Endometrium (tissue), 2 donors: ENCODE results near the gene LRP5.
"Not testable (repeated sequence)": the region's sequence is repeated elsewhere in the genome, so short reads cannot be mapped to it uniquely, and the experiment has no call there.

ENCODE experiments used
- FAIRE-seq: peaks from 2 replicates; lab custom pipeline; 2012; peaks lifted over from hg19 to GRCh38; lab: Jason Lieb, UNC
- donor health status: control.
- donor health status: control.

The LRP5 gene

DNA sequence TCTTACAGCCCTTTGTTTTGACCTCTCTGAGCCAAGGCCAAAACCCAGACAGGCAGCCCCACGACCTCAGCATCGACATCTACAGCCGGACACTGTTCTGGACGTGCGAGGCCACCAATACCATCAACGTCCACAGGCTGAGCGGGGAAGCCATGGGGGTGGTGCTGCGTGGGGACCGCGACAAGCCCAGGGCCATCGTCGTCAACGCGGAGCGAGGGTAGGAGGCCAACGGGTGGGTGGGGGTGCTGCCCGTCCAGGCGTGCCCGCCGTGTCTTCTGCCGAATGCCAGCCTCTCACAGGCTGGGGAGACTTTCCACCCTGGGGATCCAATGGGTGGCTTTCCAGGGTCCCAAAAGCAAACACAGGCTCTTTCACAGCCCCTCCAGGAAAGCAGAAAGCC lies 111.1 kb downstream of the LRP5 start:
- FAIRE-seq, result no peak

DNA sequence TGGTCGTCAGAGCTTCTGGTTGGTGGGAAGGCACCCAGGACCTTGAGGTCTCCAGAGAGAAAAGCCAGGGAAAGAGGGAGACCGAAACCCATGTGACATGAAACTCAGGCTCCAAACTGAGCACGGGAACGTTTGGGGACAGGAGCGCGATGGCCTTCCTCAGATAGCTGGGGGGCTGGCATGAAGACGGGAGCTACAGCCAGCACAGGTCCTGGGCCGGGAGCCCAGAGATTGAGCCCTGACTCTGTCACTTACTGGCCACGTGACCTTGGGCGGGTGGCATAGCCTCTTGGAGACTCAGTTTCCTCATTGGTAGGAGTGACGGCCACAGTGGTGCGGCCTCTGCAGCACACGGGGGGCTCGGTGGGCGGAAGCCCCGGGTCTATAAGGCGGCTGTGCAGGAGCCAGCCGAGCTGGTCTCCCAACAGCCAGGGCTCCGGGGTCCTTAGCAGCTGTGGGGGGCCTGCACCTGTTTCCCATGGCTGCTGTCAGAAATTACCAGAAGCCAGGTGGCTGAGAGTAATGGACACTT lies 111.8 kb downstream of the LRP5 start:
- FAIRE-seq, result no peak

DNA sequence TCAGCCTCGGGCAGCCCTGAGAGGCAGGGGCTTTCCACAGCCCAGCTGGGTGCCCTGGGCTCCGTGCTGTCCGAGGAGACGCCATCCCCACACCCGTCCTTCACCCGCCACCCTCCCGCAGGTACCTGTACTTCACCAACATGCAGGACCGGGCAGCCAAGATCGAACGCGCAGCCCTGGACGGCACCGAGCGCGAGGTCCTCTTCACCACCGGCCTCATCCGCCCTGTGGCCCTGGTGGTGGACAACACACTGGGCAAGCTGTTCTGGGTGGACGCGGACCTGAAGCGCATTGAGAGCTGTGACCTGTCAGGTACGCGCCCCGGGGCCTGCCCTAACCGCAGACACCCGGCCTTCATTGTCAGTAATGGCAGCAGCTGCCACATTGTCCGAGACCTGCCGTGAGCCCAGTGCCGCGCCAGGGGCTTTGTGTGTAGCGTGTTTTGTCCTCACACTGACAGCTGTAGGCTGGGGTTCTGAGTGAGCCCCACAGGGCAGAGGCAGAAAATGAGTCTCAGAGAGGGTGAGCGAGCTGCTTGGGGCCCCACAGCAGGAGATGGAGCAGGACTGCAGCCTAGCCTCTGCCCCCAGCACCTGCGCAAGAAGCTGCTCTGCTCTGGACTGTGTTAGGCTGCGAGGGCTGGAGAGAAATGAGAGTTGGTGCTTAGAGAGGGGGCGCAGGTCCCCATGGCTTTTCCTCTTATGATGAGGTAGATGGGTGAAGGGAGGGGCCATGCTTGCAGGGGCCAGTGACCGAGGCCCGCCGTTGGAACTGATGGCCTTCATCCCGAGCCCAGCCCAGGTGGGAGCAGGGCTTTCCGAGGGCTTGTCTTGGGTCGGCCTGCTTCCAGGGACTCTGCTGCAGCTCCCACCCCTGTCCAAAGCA lies 112.8 kb downstream of the LRP5 start:
- FAIRE-seq, result no peak

DNA sequence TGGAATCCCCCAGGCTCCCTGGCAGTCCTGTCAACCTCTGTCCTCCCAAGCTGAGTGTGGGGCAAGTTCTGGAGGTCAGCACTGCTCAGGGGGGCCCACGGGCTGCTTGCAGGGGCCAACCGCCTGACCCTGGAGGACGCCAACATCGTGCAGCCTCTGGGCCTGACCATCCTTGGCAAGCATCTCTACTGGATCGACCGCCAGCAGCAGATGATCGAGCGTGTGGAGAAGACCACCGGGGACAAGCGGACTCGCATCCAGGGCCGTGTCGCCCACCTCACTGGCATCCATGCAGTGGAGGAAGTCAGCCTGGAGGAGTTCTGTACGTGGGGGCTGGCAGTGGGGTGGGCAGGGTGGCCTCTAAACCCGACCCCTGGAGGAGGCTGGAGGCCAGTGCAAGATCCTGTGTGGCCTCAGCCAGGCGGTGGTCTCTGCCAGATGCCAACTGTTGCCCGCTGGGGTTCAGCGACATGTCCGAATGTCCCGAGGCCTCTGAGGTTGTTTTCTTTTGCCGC lies 113.5 kb downstream of the LRP5 start:
- FAIRE-seq, result no peak

DNA sequence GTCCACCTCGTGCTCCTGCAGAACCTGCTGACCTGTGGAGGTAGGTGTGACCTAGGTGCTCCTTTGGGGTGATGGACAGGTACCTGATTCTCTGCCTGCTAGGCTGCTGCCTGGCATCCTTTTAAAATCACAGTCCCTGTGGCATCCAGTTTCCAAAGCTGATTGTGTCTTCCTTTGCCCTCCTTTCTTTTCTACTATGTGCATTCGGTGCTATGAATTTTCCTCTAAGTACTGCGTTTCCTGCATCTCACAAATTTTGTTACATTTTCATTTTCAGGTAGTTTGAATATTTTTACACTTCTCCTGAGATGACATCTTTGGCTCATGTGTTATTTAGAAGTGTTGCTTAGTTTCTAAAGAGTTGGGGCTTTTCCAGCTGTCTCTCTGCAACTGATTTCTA lies 117.3 kb downstream of the LRP5 start:
- no peak for FAIRE-seq

DNA sequence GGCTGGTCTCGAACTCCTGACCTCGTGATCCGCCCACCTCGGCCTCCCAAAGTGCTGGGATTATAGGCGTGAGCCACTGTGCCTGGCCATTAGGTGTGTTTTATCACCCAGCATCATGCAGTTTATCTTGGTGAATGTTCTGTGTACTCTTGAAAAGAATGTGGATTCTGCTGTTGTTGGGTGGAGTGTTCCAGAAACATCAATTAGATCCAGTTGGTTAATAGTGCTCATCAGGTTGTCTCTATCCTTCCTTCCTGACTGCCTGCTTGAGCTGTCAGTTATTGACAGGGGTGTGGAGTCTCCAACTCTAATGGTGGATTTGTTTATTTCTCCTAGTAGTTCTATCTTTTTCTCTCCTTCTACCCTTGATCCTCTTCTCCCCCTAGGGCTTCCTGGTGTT lies 118.0 kb downstream of the LRP5 start:
- FAIRE-seq, result no peak

DNA sequence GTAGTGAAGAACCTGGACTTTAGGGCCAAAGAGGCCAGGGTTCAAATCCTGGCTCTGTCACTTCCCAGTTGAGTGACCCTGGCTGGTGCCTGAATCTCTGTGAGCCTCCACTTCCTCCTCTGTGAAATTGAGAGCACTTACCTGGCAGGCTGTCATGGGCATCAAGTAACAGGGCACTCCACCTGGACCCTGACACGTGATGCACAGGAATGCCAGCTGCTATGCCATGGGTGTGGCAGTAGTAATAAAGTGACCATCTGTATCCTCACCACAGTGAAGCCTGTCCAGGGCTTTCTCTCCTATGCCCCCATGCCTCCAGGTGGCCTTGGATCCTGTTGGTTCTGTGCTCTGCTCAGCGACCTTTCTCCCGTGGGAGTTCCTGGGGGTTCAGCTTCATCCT lies 118.4 kb downstream of the LRP5 start:
- no peak for FAIRE-seq

DNA sequence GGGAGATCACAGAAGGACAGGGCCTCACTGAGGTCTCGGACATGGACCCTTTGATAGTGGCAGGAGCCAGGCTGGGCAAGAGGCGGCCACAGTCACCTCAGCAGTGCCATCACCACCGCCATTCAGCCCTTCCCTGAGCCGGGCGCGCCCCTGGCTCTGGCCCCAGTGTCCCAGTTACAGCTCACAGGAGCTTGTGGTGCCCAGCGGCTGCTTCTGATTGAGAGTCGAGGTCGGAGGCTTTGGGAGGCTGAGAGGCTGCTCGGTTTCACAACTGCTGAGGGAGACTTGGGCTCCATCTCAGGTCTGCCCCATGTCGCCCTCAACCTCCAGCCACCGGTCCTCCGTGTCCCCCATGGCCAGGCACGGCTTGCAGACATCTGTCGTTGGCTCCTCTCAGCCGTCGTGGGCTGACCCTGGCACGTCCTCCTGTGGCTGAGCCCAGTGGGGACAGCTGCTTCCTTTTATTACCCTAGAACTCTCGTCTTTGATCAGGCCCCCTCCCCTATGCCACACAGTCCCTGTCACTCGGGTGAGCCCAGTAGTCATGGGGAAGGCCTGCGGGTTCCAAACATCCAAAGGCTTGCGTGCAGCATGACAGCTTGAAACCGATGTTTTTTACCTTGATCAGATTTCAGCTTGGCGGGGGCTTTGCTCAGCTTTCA lies 119.7 kb downstream of the LRP5 start:
- FAIRE-seq, result no peak

DNA sequence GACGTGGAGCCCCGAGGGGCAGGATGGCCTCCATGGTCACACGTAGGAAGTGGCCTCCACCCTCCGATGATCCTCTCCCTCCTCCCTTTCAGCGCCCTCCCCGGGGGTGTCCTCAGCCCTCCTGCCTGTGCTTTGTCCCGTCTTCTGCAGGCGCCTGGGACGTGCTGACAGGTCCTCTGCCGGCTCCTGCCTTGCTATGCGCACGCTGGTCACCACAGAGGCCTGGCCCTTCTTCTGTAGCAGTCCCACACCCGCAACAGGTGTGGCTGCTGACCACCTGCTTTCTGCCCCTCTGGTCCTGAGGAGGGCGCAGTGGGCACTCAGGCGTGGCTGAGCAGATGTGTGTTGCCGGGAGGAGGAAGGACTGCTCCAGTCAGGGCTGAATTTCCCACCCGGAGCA lies 120.5 kb downstream of the LRP5 start:
- FAIRE-seq, result no peak

DNA sequence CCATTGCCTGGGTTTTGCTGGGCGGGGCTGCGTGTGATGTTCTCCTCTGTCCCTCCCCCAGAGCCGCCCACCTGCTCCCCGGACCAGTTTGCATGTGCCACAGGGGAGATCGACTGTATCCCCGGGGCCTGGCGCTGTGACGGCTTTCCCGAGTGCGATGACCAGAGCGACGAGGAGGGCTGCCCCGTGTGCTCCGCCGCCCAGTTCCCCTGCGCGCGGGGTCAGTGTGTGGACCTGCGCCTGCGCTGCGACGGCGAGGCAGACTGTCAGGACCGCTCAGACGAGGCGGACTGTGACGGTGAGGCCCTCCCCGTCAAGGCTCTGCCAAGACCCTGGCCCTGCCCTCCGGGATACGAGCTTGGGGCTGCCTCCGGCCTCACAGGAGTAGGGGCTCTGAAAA lies 121.2 kb downstream of the LRP5 start:
- no peak for FAIRE-seq

DNA sequence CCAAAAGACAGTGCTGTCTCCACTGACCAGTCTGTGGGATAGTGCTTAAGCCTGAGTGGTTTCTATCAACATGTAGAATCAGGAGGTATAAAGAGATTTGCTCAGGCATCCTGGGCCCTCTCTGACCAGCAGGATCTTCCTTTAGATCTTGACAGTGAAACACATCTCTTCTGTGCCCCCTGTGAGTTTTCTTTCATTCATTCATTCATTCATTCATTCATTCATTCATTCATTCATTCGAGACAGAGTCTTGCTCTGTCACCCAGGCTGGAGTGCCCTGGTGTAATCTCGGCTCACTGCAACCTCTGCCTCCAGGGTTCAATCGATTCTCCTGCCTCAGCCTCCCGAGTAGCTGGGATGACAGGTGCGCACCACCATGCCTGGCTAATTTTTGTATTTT lies 121.8 kb downstream of the LRP5 start:
- not testable (repeated sequence) for FAIRE-seq

DNA sequence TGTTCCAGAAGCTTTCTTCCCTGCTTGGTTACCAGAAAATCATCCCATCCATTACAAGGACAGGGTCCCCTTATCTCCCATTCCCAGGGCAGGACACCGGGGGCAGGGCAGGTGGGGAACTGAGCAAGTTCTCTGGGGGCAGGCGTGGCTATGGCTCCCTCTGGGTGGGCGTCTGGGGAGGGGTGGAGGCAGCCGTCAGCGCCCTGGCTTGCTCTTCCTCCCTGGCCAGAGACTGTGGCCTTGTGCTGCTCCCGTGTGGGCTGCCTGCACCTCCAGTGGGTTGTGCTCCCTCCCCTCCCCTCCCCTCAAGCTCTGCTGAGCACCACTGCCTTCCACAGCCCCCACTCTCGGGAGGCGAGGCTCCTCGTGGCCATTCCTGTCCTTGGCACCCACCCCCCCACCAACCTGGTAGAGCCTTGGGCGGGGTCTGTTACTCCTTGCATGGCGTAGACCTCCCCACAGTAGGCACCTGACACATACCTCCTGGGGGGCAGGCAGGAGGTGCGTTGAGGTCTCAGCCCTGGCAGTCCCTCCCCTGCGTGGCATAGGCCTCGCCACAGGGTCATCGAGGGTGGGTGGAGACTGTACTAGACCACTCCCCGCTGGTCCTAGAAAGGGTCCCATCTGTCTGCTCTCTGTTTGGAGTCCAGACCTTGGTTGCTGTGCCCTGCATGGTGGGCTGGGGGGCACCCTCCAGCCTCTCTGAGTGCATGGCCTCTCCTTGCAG lies 123.9 kb downstream of the LRP5 start:
- FAIRE-seq, result no peak

DNA sequence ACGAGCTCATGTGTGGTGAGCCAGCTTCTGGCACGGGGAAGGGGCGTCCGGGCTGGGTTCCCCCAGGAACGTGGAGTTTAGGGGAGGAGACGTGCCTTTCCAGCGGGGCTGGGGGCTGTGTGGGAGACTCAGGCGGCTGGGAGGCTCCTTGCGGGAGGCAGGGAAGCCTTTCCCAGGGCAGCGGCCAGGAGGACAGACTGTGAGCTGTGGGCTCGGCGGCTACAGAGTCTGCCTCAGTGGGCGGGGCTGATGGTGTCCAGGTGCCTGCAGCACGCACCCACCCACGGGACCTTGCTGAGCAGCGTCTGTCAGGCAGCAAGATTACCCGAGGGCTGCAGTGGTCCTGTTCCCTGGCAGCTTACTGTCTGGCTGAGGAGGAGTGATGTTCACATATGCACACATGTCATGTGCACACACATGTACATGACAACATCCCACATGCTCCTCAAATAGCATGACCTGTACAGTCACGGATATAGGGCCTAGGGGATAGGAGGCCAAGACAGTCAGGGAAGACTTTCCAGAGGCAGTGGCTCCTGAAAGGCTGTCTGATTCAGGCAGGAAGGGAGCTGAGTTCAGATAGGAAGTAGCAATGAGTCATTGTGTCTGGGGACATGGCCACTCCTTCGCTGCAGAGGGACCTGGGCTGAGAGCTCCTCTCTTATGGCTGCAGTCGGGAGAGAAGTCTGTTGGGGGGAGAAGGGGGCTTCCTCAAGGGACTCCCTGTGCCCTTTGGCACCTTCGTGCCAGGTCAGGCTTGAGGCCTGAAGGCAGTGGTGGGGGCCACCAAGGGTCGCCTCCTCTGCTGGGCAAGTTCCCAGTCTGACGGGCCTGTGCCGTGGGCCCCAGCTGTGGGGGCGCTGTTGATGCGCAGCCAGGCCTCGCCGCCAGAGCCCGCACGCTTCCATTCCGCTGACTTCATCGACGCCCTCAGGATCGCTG lies 124.9 kb downstream of the LRP5 start:
- no peak for FAIRE-seq

DNA sequence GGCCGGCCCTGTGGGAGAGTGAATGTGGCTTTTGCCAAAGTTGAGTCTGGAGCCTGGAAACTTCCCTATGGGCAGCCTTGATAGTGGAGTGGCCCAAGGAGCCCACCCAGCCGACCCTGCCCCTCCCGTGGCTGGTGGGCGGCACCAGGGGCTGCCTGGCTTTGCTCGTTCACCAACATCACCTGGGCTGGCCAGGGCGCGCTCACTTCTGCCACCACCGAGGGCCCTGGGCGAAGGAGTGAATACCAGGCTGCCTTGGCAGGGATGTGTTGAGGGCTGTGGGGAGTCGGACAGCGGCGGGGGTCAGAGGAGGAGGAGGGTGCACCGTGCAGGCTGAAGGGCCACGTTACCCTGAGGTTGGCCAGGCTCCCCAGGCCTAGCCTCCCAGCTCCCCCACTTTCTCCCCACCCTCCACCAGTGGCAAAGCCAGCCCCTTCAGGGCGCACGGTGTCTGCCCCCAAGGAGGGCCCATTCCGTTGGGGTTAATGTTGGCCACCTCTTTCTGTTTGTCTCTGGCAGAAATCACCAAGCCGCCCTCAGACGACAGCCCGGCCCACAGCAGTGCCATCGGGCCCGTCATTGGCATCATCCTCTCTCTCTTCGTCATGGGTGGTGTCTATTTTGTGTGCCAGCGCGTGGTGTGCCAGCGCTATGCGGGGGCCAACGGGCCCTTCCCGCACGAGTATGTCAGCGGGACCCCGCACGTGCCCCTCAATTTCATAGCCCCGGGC lies 125.7 kb downstream of the LRP5 start:
- FAIRE-seq, result no peak

DNA sequence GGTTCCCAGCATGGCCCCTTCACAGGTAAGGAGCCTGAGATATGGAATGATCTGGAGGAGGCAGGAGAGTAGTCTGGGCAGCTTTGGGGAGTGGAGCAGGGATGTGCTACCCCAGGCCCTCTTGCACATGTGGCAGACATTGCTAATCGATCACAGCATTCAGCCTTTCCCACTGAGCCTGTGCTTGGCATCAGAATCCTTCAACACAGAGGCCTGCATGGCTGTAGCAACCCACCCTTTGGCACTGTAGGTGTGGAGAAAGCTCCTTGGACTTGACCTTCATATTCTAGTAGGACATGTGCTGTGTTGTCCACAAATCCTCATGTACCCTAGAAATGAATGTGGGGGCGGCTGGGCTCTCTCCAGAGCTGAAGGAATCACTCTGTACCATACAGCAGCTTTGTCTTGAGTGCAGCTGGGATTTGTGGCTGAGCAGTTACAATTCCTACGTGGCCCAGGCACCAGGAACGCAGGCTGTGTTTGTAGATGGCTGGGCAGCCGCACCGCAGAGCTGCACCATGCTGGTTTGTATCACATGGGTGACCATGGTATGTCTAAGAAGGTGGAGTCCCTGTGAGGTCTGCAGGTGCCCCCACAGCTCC lies 126.4 kb downstream of the LRP5 start:
- no peak for FAIRE-seq

DNA sequence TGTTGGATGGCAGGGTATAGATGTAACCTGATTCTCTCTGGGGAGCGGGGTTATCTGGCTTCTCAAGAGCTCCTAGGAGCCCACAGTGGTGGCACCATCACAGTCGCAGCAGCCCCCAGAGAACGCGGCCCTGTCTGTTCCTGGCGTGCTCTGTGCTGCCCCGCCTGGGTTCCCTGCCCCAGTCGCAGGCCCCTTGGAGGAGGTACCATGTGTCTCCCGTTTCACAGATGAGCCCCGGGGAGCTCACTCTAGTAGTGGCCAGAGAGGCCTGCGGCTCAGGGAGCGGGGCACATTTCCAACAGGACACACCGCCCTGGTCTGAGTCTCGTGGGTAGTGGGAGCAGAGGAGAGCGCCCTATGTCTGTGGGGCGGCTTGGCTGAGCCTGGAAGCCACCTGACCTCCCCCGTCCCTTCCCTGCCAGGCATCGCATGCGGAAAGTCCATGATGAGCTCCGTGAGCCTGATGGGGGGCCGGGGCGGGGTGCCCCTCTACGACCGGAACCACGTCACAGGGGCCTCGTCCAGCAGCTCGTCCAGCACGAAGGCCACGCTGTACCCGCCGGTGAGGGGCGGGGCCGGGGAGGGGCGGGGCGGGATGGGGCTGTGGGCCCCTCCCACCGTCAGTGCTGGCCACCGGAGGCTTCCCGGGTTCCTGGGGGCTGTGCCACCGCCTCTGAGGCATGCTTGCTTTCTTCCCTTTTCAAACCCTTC lies 127.1 kb downstream of the LRP5 start:
- FAIRE-seq, result no peak

DNA sequence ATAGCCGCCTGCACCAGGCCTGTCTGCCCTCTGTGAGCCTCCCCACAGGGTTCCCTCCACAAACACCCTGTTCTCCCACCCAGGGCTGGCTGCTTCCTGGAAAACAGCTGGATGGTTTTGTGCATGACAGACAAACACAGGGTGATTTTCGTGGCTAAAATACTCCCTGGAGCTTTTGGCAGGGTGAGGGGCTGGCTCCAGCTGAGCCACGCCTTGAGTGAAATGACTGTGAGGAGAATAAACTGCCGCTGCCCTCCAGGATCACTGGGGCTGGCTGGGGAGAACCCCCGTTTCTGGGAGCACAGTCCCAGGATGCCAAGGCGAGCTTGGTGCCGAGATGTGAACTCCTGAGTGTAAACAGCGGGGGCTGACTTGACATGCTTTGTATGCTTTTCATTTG lies 127.8 kb downstream of the LRP5 start:
- no peak for FAIRE-seq

DNA sequence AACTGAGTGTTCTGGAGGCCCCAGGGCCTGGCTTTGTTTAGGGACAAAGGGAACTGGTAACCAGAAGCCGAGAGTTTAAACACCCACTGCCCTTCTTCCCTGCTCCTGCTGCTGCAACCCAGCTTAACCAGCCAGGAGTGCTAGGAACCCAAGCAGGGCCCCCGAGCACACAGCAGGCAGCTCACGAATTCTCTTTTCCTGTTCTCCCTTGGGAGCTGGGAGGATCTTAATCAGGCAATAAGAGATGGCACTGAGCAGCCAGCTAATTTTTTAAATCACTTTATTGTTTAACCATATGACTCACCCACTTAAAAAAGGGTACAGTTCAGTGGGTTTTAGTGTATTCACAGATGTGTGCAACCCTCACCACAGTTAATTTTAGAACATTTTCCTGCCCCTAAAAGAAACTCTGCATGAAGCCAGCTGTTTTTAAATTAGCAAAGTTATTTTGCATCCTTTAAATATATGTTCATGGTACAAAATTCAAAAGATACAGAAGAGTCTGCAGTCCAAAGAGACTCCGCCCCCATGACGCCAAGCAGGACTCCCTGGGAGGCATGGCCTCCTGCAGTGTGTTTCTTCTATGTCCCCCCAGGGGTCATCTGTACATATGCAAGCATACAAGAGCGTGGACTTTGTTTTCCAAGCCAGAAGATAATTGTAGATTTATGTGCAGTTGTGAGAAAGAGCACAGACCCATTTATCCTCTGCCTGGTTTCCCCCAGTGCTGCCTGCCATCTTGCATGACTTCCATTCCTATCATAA lies 129.3 kb downstream of the LRP5 start:
- no peak for FAIRE-seq

DNA sequence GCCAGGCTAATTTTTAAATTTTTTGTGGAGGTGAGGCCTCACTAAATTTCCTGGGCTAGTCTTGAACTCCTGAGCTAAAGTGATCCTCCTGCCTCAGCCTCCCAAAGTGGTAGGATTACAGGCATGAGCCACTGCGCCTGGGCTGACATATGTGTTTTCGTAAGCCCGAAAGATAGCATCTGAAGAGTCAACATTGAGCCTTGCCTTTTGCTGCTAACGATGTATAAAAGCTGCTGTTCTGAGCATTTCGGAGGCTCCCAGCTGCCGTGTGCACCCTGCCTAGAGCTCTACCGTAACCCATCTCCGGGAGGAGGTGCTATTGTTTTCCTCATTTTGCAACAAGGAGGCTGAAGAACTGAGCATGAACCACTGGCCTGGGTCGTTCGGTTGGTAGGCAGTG lies 130.0 kb downstream of the LRP5 start:
- no peak for FAIRE-seq
